ENCODE results near the gene CARS1. TPM values are rescaled to one million over a fixed set of nuclear protein-coding genes. Genes with fewer than 3 reads are reported as not detected.

CARS1 gene
- total and polyA plus RNA-seq, 2 of the 4 experiments (the other 2 are of a cell fraction), result 72.7 to 78.3 TPM

DNA sequence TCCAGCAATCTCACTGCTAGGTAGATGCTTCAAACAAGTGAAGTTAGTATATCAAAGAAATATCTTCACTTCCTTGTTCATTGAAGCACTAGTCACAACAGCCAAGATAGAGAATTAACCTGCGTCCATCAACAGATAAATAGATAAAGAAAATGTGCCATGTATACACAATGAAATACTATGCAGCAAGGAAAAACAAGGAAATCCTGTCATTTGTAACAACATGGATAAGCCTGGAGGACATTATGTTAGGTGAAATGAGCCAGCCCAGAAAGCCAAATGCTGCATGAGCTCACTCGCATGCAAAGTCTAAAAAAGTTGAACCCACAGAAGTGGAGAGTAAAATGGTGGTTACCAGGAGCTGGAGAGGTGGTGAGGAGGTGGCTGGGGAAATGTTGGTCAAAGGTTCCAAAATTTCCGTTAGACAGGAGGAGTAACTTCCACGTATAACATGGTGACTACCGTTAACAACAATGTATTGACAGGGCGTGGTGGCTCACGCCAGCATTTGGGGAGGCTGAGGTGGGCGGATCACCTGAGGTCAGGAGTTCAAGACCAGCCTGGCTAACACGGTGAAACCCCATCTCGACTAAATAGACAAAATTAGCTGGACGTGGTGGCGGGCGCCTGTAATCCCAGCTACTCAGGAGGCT is 23.6 kb upstream of the CARS1 start:
- H2BK20ac ChIP-seq (ENCODE audit: low read depth, low read length), result no peak overlapping the region
- no peak overlapping the region for H2BK120ac ChIP-seq (ENCODE audit: low read depth, low read length)
- no peak overlapping the region for H3K14ac ChIP-seq (replicated peaks; ENCODE audit: low read depth, low read length)
- H3K23ac ChIP-seq (ENCODE audit: low read depth, low read length), result no peak overlapping the region
- CTCF ChIA-PET, result no interaction called here
- DNase-seq (no peak), ATAC-seq (ENCODE audit: low read depth) (no peak)
- H2BK5ac ChIP-seq (ENCODE audit: low read depth, low read length, poor library complexity, severe bottlenecking), result no peak overlapping the region
- no peak overlapping the region for H4K91ac ChIP-seq (ENCODE audit: insufficient read depth, low read depth, low read length)
- 91% methylated on average over 5 of the region's 13 CpGs; no CpG with 5 or more reads in 1 of the 2 experiments for WGBS, 2 experiments (ENCODE audit: extremely low coverage in 2 of 2, insufficient read length in 1 of 2)
- no peak overlapping the region for H3K4me2 ChIP-seq (ENCODE audit: low read depth, low read length)
- in situ Hi-C loops (cut with MboI; ENCODE audit: low sequenced_read_pairs) (no loop called here), intact Hi-C loops (cut with micrococcal nuclease) (no loop called here), dilution Hi-C loops (cut with HindIII; ENCODE audit: low sequenced_read_pairs, unreplicated experiment) (no loop called here)
- no peak overlapping the region for H2AFZ ChIP-seq (replicated peaks; ENCODE audit: low read length, poor library complexity)
- H4K8ac ChIP-seq (ENCODE audit: low read depth in 2 of 2, low read length in 2 of 2), result no peak overlapping the region
- no peak overlapping the region for H3K27ac ChIP-seq (ENCODE audit: insufficient read depth, low read length)
- no peaks in the 10 kb centered on the region for H3K9me1 ChIP-seq (ENCODE audit: insufficient read depth, low read length)
- no peak overlapping the region for H3K18ac ChIP-seq (ENCODE audit: low read depth, low read length)
- H2AK5ac ChIP-seq (ENCODE audit: low read depth, low read length), result no peak overlapping the region
- H3K79me1 ChIP-seq (ENCODE audit: low read depth in 1 of 2, low read length in 2 of 2), result no peaks in the 10 kb centered on the region
- peak overlapping the region; percentile 50 for H2AK9ac ChIP-seq (replicated peaks; ENCODE audit: low read depth, low read length, poor library complexity)
- no peak overlapping the region for H3K56ac ChIP-seq (ENCODE audit: extremely low read depth, insufficient read depth, low read length)
- POLR2A ChIA-PET (ENCODE audit: unreplicated experiment), result no interaction called here
- no peak overlapping the region for H2BK15ac ChIP-seq (ENCODE audit: low read depth, low read length)
- no peaks in the 10 kb centered on the region for H3K9me3 ChIP-seq (ENCODE audit: control insufficient read depth, insufficient read depth, low read length)
- no peak overlapping the region for H4K5ac ChIP-seq (ENCODE audit: low read depth, low read length)
- TF ChIP-seq MAFK (IDR thresholded peaks at IDR 0.05; ENCODE audit: low read depth, low read length) (no peak), NFE2L2 (IDR thresholded peaks at IDR 0.05; ENCODE audit: low read depth, low read length) (no peak), POLR2A (IDR thresholded peaks at IDR 0.05; ENCODE audit: low read depth, low read length) (no peak), BHLHE40 (IDR thresholded peaks at IDR 0.05; ENCODE audit: low read depth, low read length) (no peak), MAZ (IDR thresholded peaks at IDR 0.05; ENCODE audit: borderline replicate concordance, low read depth, low read length) (no peak), RAD21 (IDR thresholded peaks at IDR 0.05; ENCODE audit: low read length) (no peak), SMC3 (IDR thresholded peaks at IDR 0.05; ENCODE audit: low read depth, low read length) (no peak), CHD1 (IDR thresholded peaks at IDR 0.05; ENCODE audit: low read depth, low read length) (no peak), CEBPB (IDR thresholded peaks at IDR 0.05; ENCODE audit: low read depth, low read length) (no peak), MXI1 (IDR thresholded peaks at IDR 0.05; ENCODE audit: borderline replicate concordance, low read depth, low read length) (no peak), RFX5 (IDR thresholded peaks at IDR 0.05; ENCODE audit: low read depth, low read length) (no peak)
- TF ChIP-seq, protein P1, sequence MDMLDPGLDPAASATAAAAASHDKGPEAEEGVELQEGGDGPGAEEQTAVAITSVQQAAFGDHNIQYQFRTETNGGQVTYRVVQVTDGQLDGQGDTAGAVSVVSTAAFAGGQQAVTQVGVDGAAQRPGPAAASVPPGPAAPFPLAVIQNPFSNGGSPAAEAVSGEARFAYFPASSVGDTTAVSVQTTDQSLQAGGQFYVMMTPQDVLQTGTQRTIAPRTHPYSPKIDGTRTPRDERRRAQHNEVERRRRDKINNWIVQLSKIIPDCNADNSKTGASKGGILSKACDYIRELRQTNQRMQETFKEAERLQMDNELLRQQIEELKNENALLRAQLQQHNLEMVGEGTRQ (IDR thresholded peaks at IDR 0.05; ENCODE audit: low read depth, low read length), result no peak
- TF ChIP-seq, protein P2, sequence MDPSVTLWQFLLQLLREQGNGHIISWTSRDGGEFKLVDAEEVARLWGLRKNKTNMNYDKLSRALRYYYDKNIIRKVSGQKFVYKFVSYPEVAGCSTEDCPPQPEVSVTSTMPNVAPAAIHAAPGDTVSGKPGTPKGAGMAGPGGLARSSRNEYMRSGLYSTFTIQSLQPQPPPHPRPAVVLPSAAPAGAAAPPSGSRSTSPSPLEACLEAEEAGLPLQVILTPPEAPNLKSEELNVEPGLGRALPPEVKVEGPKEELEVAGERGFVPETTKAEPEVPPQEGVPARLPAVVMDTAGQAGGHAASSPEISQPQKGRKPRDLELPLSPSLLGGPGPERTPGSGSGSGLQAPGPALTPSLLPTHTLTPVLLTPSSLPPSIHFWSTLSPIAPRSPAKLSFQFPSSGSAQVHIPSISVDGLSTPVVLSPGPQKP (IDR thresholded peaks at IDR 0.05; ENCODE audit: borderline replicate concordance, low read depth, low read length), result no peak
- TF ChIP-seq, protein P3, sequence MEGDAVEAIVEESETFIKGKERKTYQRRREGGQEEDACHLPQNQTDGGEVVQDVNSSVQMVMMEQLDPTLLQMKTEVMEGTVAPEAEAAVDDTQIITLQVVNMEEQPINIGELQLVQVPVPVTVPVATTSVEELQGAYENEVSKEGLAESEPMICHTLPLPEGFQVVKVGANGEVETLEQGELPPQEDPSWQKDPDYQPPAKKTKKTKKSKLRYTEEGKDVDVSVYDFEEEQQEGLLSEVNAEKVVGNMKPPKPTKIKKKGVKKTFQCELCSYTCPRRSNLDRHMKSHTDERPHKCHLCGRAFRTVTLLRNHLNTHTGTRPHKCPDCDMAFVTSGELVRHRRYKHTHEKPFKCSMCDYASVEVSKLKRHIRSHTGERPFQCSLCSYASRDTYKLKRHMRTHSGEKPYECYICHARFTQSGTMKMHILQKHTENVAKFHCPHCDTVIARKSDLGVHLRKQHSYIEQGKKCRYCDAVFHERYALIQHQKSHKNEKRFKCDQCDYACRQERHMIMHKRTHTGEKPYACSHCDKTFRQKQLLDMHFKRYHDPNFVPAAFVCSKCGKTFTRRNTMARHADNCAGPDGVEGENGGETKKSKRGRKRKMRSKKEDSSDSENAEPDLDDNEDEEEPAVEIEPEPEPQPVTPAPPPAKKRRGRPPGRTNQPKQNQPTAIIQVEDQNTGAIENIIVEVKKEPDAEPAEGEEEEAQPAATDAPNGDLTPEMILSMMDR (conservative IDR thresholded peaks at IDR 0.05; ENCODE audit: low read depth, low read length), result no peak
- no peaks in the 10 kb centered on the region for H3K36me3 ChIP-seq (ENCODE audit: control insufficient read depth, insufficient read depth, low read length)
- no peaks in the 10 kb centered on the region; the same call in 1 of the 2 replicates for H3K4me1 ChIP-seq (ENCODE audit: control insufficient read depth, insufficient read depth, low read length)
- no peak overlapping the region for H3K4me3 ChIP-seq (ENCODE audit: insufficient read depth, low read depth, low read length)
- BruUV-seq (replicated peaks), result no TSS peak
- no peak overlapping the region for H3K9ac ChIP-seq (ENCODE audit: low read depth, low read length)
- H3K27me3 ChIP-seq (ENCODE audit: control insufficient read depth, insufficient read depth, low read length), result 0 out of 2 replicates have a peak, but pooled peaks cover 1% of the 10 kb centered on the region
- H3K4ac ChIP-seq (ENCODE audit: low read depth, low read length), result no peak overlapping the region
- no peaks in the 10 kb centered on the region for H4K20me1 ChIP-seq (ENCODE audit: insufficient read depth, low read length)

Measured in IMR-90 (cell line).